ENCODE measurements around the gene BRSK2. TPM values are rescaled to one million over a fixed set of nuclear protein-coding genes. Genes with fewer than 3 reads are reported as not detected.

BRSK2 gene
- total and polyA plus RNA-seq, 2 of the 4 experiments (the other 2 are of a cell fraction) = 0.18 to 0.62 TPM

- WGBS, 2 experiments (ENCODE audit: extremely low coverage in 2 of 2, insufficient read length in 1 of 2) = 47% methylated on average over 3 of the region's 22 CpGs; no CpG with 5 or more reads in 1 of the 2 experiments
- no peaks in the 10 kb centered on the region for H3K79me1 ChIP-seq (ENCODE audit: low read depth in 1 of 2, low read length in 2 of 2)
- no peak overlapping the region for H2AFZ ChIP-seq (replicated peaks; ENCODE audit: low read length, poor library complexity)
- H3K9me1 ChIP-seq (ENCODE audit: insufficient read depth, low read length) = no peaks in the 10 kb centered on the region
- H3K27ac ChIP-seq (ENCODE audit: insufficient read depth, low read length) = no peak overlapping the region
- TF ChIP-seq MAFK (IDR thresholded peaks at IDR 0.05; ENCODE audit: low read depth, low read length) (no peak), RFX5 (IDR thresholded peaks at IDR 0.05; ENCODE audit: low read depth, low read length) (no peak), CEBPB (IDR thresholded peaks at IDR 0.05; ENCODE audit: low read depth, low read length) (no peak), SMC3 (IDR thresholded peaks at IDR 0.05; ENCODE audit: low read depth, low read length) (no peak), CTCF (conservative IDR thresholded peaks at IDR 0.05; ENCODE audit: low read depth, low read length) (no peak), CHD1 (IDR thresholded peaks at IDR 0.05; ENCODE audit: low read depth, low read length) (no peak), BHLHE40 (IDR thresholded peaks at IDR 0.05; ENCODE audit: low read depth, low read length) (no peak), FOS (IDR thresholded peaks at IDR 0.05; ENCODE audit: low read depth, low read length) (no peak), ELK1 (IDR thresholded peaks at IDR 0.05; ENCODE audit: borderline replicate concordance, low read depth, low read length) (no peak), NFE2L2 (IDR thresholded peaks at IDR 0.05; ENCODE audit: low read depth, low read length) (no peak), RCOR1 (IDR thresholded peaks at IDR 0.05; ENCODE audit: insufficient replicate concordance, low read length) (no peak), USF2 (IDR thresholded peaks at IDR 0.05; ENCODE audit: low read depth, low read length) (no peak)
- no peaks in the 10 kb centered on the region for H3K36me3 ChIP-seq (ENCODE audit: control insufficient read depth, insufficient read depth, low read length)
- no peak overlapping the region for H4K8ac ChIP-seq (ENCODE audit: low read depth in 2 of 2, low read length in 2 of 2)
- no peak overlapping the region for H3K14ac ChIP-seq (replicated peaks; ENCODE audit: low read depth, low read length)
- H3K4me2 ChIP-seq (ENCODE audit: low read depth, low read length) = no peak overlapping the region
- H3K4ac ChIP-seq (ENCODE audit: low read depth, low read length) = no peak overlapping the region
- no peak overlapping the region for H3K18ac ChIP-seq (ENCODE audit: low read depth, low read length)
- ChIA-PET POLR2A (ENCODE audit: unreplicated experiment) (no interaction called here), CTCF (no interaction called here)
- no peak overlapping the region for H4K91ac ChIP-seq (ENCODE audit: insufficient read depth, low read depth, low read length)
- no peak overlapping the region for H3K56ac ChIP-seq (ENCODE audit: extremely low read depth, insufficient read depth, low read length)
- peaks cover 2% of the 10 kb centered on the region; the same call in 1 of the 2 replicates for H3K27me3 ChIP-seq (ENCODE audit: control insufficient read depth, insufficient read depth, low read length)
- no peak for ATAC-seq (ENCODE audit: low read depth)
- no TSS peak for BruUV-seq (replicated peaks)
- no peak overlapping the region for H2BK20ac ChIP-seq (ENCODE audit: low read depth, low read length)
- dilution Hi-C loops (cut with HindIII; ENCODE audit: low sequenced_read_pairs, unreplicated experiment) = no loop called here
- no peaks in the 10 kb centered on the region for H3K4me1 ChIP-seq (ENCODE audit: control insufficient read depth, insufficient read depth, low read length)
- H3K23ac ChIP-seq (ENCODE audit: low read depth, low read length) = no peak overlapping the region
- DNase-seq = no peak
- H4K20me1 ChIP-seq (ENCODE audit: insufficient read depth, low read length) = no peaks in the 10 kb centered on the region; the same call in none of the 2 replicates
- H2AK9ac ChIP-seq (replicated peaks; ENCODE audit: low read depth, low read length, poor library complexity) = no peak overlapping the region
- no peak overlapping the region for H2BK120ac ChIP-seq (ENCODE audit: low read depth, low read length)
- intact Hi-C loops (cut with micrococcal nuclease) = no loop called here
- no peak overlapping the region for H3K9ac ChIP-seq (ENCODE audit: low read depth, low read length)
- no peak overlapping the region for H4K5ac ChIP-seq (ENCODE audit: low read depth, low read length)
- H2AK5ac ChIP-seq (ENCODE audit: low read depth, low read length) = no peak overlapping the region
- no peak overlapping the region for H2BK5ac ChIP-seq (ENCODE audit: low read depth, low read length, poor library complexity, severe bottlenecking)
- in situ Hi-C loops (cut with MboI; ENCODE audit: low sequenced_read_pairs) = no loop called here
- no peak overlapping the region for H2BK15ac ChIP-seq (ENCODE audit: low read depth, low read length)
- no peaks in the 10 kb centered on the region for H3K9me3 ChIP-seq (ENCODE audit: control insufficient read depth, insufficient read depth, low read length)
- no peak overlapping the region for H3K4me3 ChIP-seq (ENCODE audit: insufficient read depth, low read depth, low read length)
Measured at GRCh38 chr11:1450949-1451710, 61.4 kb downstream of the BRSK2 start.

Measured in IMR-90 (cell line).